NK-92 (cell line): ENCODE measurements around the gene GDF11.

ENCODE experiments used
- DNase-seq: peaks from one replicate; lab custom pipeline; 2025; ENCODE audit not compliant: unreplicated experiment; lab: John Stamatoyannopoulos, UW

The GDF11 gene

DNA sequence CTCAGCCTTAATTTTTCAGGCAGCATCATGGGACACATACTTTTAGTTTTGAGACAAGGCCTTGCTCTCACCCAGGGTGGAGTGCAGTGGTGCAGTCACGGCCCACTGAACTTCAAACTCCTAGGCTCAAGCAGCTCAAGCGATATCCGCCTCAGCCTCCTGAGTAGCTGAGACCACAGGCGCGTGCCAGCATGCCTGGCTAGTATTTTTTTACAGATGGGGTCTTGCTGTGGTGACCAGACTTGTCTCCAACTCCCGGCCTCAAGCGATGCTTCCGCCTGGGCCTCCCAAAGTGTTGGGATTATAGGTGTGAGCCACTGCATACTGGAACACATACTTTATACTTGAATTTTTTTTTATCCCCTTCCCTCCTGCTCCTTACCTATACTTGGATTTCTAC, 20.0 kb upstream of the GDF11 start:
- DNase-seq = no peak

DNA sequence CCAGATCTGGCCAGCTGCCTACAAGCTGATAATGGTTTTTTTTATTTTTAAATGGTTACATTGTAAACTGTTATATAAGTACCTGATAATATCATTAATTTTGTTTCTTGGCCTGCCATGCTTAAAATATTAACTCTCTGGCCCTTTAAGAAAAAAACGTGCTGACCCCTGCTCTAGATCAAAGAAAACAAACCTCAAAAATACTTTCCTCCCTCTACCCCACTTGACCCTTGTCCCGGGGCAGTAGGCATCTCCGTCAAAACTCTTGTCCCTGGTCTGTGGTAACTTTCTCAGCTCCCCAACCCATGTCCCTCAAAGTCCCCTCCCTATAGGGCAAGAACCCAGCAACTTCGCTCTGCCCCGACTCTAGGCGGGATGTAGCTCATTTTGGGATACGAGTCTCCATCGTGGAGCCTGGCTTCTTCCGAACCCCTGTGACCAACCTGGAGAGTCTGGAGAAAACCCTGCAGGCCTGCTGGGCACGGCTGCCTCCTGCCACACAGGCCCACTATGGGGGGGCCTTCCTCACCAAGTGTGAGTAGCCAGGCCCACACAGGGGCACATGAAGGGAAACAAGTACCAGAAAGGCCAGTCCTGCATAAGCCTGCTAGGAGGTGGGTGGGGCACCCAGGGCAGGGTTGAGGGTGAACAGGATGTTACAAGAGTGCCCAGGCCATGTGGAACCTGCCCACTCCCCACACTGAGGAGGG, 19.3 kb upstream of the GDF11 start:
- no peak for DNase-seq

DNA sequence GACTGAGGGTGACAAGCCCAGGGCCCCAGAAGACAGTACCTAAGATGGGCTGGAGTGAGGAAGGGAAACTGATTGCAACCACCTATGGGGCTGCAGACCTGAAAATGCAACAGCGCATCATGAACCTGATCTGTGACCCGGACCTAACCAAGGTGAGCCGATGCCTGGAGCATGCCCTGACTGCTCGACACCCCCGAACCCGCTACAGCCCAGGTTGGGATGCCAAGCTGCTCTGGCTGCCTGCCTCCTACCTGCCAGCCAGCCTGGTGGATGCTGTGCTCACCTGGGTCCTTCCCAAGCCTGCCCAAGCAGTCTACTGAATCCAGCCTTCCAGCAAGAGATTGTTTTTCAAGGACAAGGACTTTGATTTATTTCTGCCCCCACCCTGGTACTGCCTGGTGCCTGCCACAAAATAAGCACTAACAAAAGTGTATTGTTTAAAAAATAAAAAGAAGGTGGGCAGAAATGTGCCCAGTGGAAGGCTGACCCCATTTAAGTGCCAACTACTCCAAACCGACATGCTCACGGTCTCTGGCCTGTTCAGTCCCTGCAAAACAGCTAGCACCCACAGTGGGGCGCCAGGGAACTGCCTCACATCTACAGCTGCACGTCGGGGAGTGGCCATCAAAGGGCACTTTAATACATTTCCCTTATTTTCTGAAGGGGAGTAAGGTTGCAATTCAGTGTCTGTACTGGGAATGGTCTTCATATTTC, 18.5 kb upstream of the GDF11 start:
- DNase-seq = no peak

DNA sequence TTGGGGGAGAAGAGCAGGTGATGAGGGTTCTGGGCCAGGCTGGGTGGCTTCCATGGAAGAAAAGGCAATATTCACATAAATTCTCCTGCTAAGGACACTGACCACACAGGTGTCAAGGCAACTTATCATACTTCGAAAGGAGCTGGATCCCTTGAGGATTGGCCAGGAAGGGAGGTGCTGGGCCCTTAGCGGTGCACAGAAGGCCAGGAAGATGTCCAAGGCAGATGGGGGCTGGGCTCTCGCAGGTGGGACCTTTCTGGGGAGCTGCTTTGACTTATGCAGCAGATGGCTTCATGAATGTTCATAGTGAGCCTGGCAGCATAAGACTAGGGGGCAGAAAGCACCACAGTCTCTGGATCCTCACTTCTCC, 18.0 kb upstream of the GDF11 start:
- DNase-seq = no peak

DNA sequence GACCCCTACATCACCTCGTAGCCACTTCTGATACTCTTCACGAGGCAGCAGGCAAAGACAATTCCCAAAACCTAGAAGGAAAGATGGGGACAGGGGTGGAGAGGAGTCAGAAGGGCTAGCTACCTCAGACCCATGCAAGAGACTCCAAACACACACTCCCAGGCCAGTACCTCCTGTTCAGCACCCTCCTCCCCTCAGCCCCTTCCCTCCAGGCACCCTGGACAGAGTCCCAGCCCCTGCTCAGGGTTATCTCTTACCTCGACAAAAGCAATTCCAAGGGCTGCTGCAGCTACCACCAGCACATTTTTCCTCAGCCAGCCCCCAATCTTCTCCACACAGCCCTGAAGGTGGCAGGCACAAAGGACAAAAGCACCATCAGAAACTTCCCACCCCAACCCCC, 17.4 kb upstream of the GDF11 start:
- no peak for DNase-seq

DNA sequence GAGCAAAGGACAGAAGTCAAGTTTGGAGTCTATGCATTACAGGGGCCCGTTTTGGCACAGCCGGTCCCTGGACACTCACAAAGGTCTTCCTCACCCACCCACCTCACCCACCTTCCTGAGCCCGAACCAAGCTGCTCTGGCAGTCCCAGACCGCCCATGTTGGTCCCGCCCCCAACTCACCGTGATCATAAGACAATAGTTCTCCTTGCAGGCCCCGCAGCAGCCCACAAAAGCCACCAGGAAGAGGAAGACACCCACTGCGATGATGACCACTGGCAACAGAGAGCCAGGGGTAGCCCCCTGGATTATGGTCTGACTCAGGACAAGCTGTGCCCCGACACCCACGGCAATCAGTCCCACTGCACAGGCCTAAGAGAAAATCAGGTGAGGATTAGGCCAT, 16.0 kb upstream of the GDF11 start:
- DNase-seq = no peak

DNA sequence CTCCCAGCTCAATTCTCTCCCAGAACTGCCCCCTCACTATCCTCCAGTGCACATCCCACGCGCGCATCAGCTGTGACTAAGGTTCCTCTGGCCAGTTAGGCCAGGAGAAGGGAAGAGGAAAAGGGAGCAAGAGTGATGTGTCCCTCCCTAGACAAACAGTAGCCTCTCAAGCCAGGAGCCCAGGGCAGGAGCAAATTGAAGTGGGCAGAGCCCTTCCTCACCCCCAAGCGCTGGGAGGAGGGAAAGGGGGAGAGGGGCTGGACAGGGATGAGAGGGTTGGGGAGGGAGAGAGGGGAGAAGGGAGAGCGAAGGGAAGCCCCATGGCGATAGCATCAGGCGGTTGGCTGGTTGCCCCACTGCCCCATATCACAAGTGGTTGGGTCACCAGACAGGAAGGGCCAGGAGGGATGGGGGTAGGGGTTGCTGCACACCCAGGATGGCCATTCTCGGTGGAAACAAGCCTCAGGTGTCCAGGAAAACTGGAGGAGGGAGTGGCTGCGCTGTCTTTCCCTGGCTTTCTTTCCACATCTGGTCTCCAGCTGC, 15.2 kb upstream of the GDF11 start:
- DNase-seq = no peak

DNA sequence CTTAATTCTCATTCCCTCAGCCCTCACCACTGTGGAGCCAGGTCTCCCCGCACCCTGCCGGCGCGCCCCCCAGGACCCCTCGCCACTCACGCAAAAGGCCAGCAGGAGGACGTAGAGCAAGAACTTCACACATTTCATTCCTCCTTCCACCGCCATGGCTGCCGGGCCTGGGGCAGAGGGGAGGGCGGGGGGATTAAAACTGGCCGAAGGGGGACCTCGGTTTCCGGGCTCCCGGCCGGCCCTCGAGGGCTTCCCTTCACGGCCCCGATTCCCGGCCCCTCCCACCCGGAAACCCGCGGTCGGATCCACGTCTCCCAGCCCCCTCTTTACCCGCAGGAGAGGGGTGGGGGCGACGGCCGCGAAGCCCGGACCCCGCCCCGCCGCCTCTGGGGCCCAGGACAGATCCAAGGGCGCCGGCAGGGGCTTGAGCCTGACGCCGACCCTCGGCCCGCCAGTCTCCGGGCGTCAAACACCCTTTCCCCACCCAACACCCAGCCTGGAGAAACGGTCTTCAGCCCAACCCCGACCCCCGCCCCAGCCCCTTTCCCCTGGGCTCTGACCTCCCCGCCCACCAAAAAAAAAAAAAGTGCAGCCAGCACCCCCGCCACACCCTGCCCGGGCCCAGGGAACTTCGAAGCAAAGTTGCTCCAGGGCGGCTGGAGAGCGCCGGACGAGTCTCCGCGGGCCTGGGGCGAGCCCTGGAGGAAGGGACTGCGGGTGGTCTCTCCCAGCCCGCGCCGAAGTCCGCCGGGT, 14.6 kb upstream of the GDF11 start:
- DNase-seq = no peak

DNA sequence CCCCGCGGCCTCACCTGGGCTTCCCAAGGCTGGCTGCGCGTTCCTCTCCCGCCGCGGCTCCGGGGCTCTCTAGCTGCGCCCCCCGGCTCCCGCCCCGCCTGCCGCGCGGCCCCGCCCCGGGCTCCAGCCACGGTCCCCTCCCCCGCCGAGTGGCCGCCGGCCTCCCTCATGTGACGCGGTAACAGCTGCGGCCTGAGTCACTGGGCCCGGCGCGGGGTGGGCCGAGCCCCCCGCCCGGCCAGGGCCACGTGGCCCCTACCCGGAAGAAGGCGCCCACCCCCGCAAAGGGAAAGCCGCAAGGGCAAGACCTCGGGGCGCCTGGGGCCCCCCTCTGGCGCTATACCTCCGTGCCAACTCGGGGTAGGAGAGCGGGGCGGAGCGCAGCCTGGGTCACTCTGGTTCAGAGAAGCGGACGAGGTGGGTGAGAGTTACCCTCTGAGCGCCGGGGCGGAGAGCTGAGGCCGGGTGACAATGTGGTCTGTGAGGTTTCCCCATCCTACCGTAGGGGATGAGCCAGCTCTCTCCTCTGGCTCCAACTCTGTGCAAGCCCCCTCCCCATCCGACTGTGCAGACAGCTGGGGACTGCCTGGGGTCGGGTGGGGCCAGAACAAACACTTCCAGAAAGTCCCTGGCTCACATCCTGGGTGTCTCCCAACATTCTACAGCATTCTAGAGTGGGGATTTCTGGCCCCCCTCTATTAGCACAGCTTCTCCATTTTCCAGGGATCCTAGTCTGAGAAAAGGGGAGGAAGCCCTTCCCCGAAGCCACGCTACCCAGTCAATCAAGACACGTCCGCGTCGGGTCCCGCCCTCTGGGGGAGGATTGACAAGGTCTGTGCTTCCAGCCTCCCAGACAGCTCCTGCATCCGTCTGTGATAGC, 13.7 kb upstream of the GDF11 start, which contains the start of gene CD63:
Gene CD63 (minus strand): TSS at position 71 of the 880 bp plus-strand sequence. CDS start 668 bp downstream, outside the sequence.
- DNase-seq = no peak

DNA sequence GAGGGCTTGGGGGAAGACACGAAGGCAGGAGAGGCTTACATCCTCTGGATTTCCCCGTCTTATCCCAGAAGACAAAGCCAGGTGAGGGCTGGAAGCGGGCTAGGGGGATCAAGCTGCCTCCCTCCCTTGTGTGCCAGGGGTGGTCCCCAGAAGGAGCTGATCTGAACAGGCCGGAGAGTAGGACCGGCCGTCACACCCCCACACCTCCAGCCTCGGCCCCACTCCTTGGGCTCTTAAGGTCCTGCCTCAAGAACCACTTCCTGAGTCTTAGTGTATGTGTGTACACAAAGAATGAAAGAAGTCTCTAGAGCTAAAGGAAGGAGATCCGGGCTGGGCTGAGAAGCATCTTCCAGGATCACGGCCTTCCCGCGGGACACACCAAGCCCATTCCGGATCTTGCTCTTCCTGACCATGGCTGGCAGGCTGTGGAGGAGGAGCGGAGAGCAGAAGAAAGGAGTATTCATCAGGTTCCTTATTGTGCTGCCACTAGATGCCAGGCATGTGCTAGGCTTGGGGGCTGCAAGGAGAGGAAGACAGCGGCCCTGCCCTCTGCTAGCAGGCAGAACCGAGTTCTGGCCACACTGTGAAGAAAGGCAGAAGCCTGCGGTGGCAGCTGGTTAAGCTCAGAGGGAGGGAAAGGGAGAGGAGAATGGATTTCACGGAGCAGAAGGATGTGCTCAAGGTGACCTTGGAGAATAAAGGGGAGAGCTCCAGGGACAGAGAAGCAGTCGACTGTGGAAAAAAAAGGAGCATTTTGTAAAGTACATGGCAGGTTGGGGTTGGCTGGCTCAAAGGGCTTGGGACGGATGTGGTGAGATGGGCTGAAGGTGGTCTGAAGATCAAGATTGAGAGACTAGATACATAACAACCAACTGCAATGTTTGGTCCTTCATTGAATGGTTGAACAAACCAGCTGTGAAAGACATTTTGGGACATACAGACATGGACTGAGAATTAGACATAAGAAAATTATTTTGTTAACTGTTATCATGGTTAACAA, 12.8 kb upstream of the GDF11 start:
- DNase-seq = no peak

DNA sequence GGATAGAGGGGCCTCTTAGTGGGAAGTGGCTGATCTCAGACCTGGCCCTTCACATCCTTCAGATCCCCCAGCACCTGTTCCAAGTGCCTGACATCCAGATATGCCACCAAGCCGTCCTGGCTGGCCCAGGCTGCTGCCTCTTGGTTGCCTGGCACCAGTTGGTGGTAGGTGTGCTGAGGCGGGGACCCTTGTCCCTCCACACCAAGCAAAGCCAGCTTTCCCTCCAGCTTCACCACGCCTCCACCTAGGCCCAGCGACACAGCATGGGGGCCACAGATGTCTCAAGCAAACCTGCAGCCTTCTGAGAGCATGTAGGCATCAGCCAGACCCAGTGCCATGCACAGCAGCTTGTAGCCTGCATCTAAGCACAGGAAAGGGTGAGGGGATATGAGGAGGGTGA, 10.6 kb upstream of the GDF11 start:
- no peak for DNase-seq

DNA sequence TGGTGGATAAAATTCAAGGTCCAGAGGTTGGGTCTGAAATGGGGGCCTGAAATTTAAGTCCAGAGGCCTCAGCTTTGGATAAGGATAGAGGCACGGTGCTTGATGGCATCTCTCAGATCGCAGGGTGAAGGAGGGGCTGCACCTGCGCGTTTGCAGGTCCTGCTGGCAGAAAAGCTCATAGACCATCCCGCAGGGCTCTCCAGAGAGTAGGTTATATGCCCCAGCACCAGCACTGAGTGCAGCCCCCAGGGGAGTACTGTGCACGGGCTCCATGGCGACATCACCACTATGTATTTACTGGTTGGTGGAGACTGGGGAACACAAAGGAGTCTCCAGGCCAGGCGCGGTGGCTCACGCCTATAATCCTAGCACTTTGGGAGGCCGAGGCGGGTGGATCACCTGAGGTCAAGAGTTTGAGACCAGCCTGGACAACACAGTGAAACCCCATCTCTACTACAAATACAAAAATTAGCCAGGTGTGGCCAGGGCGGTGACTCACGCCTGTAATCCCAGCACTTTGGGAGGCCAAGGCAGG, 9.8 kb upstream of the GDF11 start:
- DNase-seq = no peak

DNA sequence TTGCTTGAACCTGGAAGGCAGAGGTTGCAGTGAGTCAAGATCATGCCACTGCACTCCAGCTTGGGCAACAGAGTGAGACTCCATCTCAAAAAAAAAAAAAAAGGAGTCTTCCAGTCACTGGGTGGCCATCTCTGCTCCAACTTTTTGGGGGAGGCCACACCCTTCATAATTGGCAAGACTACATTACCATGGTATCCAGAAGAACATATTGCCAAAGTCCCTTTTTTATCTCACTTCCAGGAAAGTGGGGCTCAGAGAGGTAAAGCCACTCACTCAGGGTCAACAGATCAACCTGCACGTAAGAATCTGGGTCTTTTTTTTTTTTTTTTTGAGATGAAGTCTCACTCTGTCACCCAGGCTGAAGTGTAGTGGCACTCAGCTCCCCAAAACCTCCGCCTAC, 9.1 kb upstream of the GDF11 start:
- DNase-seq = no peak

DNA sequence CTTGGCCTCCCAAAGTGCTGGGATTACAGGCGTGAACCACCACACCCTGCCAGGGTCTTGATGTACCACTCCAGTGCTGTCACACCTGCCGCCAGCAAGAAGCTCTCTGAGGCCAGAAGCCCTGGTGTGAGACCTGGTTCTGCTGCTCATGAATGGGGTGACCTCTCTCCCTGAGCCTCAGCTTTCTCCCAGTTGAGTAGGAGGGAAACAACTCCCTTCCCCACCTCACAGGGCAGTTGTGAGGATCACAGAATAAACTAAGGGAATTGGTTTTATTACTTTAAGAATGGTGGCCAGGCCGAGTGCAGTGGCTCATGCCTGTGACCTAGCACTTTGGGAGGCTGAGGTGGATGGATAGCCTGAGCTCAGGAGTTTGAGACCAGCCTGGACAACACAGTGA, 8.3 kb upstream of the GDF11 start:
- no peak for DNase-seq

DNA sequence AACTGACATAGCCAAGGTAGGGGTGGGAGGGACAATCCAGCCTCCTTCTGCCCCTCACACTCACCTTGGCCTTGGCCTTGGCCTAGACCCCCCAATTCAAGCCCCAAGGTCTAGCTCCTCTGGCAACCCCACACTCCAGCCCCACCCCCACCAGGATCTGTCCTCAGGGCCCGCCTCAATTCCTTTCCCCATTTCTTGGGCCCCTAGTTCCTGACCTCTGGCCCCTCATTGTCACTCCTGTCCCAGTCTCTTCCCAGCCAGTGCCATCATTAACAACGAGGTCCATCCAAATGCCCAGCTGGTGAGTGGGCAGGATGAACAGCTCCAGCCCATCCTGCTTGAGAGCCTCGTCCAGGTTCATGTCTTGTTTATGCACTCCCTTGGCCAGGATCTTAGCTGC, 6.8 kb upstream of the GDF11 start:
- DNase-seq = no peak

DNA sequence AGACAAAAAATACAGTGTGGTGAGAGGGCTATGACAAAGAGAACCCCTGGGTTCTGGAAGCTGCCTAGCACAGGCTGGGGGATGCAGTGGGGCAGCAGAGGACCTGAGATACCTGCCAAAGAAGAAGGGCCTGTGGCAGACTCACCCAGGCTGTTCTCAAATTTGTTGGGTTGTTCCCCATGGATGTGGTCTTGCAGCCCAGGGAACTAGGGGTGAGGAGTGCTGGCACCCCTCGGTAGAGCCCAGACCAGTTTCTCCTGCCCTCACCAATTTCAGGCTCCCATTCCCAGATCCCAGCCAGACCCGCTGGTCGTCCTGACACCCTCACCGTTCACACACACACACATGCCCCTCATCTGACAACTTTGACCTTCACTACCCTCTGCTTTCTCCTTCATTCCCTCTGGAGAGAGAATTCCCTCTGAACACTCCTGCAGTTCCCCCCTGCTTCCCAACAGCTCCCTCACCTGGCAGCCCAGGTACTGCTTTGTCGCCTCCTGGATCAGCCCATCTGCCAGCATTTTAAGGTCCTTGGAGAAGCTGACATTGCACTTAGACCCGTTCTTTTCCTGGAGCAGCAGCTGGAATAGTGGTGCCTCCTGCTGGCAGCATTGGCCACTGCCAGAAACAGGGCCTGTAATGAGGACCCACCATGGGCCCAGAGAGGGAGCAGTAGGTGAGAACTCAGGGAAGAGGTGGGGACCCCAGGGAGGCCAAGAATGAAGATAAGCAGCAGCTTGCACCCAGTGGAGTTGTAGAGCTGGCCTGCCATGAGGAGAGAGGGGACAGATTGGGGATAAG, 5.9 kb upstream of the GDF11 start:
- no peak for DNase-seq

DNA sequence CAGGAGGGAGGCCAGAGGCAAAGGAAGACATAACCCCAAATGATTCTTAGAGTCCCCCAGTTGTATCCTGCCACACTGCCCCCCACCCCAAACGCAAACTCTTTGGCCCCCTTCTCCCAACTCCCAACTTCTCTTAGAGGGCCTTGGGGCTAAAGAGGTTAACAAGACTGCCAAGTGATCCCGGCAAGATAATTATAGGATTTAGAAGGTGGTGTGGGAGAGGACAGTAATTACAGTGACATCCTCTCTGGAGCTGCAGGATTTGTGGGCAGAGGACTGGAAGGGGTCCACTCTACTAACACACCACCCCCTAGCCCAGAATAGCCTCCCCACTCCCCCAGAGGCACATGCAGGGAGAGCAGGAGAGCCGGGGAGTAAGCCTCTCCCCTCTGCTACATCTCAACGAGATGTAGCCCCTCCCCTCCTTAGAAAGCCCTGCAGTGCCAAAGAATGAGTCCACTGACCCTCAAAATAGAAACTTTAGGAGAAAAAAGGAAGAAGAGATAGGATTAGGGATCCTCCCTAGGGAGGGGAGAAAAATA, 5.3 kb upstream of the GDF11 start:
- DNase-seq = no peak
